Amygdala (tissue), 56 donors: ENCODE measurements around the gene COL5A2.

Experiments used
- DNase-seq, 56 donors: peaks; one replicate each; lab custom pipeline; 2025; lab: John Stamatoyannopoulos, UW

Gene COL5A2

DNA sequence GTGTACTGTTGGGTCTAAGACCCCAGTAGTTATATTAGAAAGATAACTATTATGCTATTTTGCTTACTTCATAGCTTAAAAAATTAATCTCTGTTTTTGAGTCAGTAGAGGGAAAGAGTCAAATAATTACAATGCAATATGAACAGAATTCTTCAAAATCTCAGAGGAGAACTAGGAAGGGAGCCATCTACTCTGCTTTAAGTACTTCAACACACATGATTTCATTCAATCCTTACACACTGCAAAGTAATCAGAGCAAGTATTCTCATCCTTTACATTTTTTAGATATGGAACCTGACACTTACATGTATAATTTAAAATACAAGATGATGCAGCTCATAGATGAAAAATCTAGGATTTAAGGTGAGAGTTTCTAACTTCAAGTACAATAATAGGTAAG is 27.7 kb downstream of the COL5A2 start:
- DNase-seq = no peak

DNA sequence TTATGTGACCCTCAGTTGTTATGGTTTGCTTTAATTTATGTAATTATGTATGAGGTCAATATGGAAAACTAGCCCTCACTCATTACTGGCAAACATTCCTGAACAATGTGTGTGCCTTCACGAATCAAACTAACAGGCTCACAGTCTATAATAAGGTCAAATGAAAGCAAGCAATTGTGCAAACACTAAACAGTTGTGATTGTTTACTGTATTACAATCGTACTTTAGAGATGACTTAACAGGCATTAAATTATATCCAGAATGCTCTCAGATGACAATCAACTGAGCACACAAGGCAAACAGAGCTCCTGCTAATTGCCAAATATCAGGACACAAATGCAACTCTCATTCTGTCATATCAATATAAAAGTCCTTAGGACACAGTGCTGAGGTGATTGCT is 29.5 kb downstream of the COL5A2 start:
- DNase-seq = no peak

DNA sequence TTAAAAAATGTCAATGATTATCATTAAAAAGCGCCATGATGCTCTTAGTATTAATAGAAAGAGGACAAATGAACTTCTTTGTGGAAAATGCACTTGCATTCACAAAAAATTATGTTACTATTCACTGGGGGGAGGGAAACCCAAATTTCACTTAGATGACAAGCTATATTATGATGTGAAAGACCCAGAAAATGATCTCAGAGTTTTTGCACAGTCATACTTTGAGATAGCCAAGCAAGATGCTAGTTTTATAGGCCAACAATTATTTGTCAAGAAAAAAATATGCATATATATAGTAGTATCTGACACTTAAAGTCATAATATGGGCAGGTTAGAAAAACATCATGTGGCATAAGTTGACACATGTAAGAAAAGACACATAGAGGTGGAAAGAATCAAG is 31.6 kb downstream of the COL5A2 start:
- no peak for DNase-seq

DNA sequence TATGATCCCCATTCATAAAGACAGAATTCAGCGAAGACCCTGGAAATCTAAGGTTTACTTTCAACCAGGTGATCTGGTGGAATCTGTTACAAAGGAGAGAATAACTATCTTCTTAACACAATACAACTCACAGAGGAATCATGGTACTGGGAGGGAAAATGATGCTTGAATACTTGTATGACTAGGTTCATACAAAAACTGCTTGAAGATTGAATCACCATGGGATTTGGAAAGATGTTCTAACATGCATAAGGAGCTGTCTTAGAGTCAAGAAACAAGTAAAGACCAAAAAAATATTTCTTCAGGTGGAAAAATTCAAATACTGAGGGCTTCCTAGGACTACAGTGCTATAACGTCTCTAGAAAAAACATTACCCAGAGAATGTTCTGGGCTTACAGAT is 32.2 kb downstream of the COL5A2 start:
- no peak for DNase-seq

DNA sequence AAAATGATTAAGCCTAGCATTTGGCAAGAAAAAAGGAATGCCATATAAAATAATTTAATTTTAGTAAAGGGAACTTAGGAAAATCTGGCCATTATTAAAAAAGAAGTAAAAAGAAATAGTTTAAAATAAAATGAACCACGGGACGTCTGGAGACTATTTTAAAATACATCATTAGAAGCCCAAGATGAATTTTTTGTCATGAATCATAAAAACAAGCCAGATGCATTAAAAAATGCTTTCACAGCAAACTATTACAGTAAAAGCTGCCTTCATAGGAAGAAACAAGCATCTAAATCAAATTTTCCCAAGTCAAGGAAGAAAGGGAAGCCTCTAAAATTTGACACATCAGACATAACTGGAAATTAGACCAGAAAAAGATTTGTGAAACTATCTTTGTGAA is 33.0 kb downstream of the COL5A2 start:
- DNase-seq = no peak

DNA sequence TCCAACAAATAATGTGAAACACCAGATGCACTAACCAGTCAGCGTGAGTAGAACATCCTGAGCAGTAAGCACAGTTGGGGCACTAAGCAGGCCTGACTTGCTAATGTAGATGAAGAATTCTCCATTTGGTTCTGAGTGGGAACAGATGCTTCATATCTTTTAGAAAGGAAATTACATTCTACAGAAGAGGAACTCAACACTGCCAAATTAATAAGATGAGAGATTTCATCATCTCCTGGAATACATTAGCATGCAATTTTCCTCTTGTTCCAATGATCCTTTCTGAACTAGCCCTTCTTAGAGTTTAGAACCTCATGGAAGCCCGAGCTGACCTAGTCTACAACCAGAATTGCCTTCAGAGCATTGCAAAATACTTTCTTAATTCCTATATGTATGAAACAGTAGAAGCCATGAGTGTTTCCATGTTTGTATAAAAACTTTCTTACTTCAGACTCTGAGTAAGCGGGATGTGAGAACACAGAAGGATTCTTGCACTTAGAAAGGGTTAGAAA is 34.8 kb downstream of the COL5A2 start:
- DNase-seq = no peak

DNA sequence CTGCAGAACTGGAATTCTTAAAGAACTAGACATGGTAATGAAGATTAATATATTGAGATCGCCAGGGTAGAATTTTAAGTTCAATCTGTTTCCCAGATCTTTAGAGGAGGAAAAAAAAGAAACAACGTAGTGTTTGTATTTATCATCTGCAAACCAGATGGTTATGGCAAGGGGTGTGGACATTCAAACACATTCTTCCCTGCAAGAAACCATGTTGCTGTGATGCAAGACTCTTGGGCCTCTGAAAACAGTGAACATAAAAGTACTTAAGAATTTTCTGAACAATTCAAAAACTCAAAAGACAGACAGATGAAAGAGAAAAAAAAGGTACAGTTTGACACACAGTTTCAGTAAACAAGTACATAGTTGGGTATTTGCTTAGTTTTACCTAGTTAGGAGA is 35.6 kb downstream of the COL5A2 start:
- DNase-seq = no peak

DNA sequence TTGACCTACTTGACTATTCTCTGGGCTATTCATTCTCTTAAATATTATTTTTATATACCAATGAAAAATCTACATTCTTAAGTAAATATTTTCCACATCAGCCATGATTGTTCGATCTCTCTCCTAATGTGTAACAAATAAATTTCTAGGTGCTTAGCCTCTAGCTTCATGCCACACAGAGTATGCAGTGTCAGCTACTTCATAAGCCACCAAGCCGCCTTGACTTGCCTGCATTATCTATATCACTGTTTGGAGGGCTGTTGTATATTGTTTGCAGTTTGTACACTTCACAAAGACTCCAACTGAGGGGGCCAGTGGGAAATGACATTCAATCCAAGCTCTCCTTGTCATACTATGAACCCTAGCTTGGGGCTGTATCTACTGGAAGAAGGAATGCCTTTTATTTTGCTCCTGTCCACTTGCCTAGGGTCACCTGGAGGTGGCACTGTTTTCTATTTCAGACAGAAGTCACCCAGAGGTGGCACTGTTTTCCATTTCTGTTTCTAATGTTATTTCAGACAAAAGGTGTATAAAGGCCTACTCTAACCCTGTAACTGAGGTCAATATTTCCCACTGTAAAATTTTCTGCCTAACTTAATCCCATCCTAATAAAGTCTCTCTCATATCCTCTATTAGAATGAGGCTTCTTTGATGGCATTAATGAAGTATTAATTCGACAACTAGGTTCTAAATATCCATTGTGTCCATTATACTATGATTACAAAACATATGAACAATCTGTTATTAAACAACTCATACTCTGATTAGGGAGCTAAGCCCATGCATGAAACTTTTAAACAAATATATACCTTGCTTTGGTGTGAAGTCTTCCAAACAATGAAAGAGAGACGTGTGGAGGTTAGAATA is 36.4 kb downstream of the COL5A2 start:
- no peak for DNase-seq

DNA sequence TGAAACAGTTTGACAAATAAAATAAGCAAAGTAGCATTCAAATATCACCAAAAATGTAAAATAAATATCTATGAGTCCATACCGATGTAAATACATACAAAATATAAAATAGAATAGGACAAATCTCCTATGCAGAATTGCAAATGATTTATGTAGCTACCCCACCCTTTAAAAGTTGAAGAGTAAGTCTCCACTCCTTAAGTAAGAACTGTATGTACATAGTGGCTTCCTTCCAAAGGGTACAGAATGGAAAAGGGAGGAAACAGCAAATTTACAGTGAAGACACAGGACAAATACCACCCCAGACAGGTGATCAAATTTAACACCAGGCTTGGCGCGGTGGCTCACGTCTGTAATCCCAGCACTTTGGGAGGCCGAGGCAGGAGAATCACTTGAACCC is 40.8 kb downstream of the COL5A2 start:
- DNase-seq = no peak

DNA sequence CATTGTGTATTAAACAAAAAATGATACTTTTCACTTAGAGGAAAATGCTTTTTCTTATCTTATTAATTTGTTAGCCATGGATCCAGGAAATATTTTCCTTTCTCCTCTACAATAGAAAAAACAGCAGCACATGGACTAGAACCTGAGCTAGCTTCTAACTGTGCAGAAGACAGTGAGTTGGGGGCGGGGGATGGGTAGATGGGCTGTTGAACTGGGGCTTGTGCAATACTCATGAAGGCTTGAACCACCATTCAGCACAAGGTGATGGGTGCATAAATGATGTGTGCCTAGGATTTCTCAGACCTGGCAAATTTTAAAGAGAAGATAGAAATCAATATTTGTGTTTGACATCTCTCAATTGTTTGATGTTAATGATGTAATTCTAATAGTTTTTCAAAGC is 42.0 kb downstream of the COL5A2 start:
- DNase-seq = no peak

DNA sequence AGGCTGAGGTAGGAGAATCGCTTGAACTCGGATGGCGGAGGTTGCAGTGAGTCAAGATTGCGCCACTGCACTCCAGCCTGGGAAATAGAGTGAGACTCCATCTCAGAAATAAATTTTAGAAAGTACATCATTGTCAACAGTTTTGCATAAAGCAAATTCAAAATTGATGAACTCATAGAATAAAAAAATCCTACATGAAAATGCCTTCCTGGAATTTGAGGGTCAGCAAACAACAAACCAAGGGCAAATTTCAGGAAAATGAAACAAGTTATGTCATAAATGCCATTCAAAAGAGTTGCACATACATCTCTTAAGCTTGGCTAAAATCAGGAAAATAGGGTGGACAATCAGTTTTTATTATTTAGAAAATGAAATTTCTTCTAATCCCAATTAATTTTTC is 45.1 kb downstream of the COL5A2 start:
- no peak for DNase-seq

DNA sequence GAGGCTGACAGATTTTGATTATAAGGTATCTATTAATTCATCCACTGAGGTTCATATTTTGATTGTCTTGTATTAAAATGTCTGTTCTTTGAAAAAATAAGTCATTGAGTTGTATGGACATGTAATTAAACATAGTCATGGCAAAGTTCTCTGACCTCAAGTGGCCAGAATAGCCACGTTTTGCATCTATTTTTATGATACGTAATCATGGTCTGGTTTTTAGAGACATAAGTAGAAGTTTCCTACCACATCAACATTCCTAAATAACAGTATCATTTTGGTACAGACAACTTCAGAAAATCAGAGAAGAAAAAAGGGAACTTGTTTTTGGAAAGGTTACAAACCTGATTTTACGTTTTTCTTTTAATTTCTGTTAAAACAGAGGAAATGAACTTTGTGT is 47.6 kb downstream of the COL5A2 start:
- DNase-seq = no peak

DNA sequence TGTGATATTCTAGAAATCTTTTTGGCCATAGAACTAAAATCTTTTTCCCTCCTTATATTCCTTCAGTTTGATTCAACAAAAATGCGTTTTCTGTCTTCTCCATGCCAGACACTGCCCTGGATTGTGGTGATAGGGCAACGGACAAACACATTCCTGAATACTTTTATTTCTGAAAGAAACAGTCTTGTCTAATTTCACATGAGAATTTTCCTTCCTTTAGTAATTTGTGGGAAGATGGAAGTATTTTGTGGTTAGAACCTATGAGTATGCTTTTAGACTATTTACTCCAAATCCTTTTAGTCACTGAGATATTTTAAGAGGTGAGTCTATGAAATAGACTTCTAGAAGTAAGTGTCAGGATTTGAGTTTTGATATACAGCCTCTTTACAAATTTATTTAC is 49.6 kb downstream of the COL5A2 start:
- no peak for DNase-seq

DNA sequence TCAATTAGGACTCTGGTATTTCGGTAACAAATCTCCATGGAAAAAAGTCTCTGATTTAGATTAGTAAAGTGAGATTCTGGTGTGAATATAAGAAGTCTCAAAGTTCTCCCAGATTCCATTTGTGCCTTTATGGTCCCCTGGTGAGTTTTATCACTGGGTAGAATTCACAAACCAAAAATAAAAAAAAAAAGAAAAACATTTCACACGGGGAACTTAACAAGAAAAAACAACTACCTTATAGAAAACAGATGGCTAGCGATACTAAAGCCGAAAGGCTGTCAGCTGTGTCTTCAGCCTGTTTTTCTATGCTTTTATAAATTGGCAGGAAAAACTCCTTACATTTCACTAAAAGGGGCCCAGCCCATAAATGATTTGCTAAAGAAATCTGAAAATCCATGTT is 50.6 kb downstream of the COL5A2 start:
- DNase-seq = no peak

DNA sequence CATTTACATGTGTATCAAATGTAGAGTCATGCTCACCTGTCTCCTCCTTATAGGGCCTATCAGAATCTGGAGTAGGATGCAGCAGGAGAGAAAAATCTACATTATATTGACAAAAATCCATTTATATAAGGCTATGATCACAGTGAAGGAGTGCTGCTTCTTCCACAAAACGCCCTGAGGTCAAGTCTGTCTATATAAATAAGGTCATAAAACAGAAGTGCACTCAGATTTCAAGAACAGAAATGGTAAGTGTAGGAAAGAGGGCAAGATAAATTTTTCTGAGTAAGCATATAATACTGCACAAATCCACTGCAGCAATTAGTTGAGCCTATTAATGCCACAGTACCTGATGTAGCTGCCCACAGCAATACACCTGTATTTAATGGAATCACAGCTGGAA is 51.8 kb downstream of the COL5A2 start:
- no peak for DNase-seq

DNA sequence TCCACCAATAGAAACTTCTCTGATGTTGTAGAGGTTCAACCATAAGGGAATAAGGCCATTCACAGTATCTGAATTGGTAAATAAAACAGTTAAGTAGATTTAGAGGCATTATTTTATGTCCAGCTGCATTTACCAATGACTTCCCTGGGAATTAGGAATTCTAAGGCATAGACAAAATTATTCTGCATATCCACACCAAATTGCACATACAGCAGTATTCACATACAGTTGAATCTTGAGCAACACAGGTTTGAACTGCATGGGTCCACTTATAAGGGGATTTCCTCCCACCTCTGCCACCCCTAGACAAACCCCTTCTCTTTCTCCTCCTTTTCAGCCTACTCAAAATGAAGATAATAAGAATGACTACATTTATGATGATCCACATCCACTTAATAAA is 54.4 kb downstream of the COL5A2 start:
- DNase-seq = no peak

DNA sequence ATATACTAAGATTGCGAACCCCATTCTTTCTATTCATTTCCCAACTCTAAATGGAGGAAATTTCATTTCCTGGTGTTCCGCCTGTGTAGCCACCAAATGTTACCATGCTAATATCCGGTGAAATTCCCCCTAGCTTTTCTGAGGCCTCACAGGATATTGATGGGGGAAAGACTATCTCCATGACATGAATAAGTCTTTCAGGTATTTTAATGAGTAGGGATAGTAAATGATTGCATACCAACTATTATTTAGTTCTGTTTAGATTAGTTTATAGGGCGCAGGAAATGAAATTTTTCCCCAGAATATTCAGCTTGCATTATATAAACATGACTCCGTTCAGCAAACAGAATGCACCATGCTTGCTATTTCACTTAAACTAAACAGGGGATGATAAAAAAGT is 55.4 kb downstream of the COL5A2 start:
- DNase-seq = no peak

DNA sequence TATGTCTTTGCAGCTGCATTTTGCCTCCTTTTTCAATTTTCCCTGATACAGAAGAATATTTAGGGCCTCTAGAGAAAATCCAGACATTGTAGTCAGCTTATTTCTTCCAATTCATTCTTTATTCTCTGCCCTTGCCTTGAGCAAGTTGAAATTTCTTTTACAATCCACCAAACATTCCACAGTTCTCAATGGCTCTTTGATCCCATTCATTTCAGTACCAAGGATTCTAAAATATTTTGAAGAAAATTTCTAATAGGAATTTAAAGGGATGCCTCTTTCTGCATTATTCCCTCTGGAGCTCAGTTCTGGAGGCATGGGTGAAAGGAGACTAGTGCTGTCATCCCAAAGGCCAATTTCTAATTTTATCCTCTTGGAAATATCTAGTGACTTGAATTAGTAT is 61.2 kb downstream of the COL5A2 start:
- no peak for DNase-seq

DNA sequence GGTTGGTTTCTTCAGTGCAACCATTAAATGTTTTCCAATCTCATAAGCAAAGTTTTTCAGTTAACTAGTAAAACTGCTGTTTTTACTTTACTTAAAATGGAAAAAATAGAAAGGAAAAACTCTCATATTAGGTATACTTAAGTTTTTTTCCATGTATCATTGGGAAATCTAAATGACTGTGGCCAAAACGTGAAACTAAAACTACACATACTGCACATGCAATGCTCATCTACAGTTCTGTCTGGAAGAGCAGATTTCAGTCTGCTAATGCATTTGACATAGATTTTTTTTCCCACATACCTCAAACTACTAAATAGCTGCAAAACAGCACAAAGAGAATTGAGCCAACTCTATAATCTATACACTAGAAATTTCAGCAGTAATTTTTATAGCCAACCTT is 62.6 kb downstream of the COL5A2 start:
- DNase-seq = no peak

DNA sequence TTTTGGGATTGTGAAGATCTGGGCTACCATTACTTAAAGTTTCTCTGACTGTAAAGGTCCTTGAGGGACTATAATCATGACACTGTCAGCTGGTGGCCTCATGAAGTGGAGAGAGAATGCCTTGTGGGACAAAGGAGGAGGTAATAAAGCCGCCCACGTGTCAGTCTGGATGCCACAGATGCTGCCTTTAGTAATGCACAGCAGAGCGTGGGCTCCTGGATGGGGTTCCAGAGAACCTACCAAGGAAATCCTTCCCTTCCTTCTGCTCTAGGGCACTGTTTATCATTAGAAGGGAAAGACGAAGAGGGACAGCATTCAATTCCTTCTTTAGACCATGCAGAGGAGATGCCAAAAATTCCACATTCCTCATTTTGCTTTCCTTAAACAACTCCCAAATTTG is 63.5 kb downstream of the COL5A2 start:
- no peak for DNase-seq

DNA sequence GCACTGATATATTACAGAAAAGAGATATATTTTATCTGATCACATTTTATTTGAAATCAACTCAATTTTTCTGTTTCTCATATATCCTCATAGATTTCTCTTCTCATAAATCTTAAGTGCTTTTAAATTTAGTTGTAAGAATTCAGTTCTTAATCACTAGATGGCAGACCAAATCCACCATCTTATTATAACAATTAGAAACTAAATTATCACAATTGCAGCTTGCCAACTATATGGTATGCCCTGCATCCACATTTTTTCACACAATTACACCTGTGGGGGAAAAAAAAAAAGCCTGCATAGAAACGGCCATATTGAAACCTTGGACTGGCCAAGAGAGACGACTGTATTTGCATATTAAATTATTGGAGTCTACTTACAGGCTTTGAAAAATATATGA is 64.4 kb downstream of the COL5A2 start:
- no peak for DNase-seq

DNA sequence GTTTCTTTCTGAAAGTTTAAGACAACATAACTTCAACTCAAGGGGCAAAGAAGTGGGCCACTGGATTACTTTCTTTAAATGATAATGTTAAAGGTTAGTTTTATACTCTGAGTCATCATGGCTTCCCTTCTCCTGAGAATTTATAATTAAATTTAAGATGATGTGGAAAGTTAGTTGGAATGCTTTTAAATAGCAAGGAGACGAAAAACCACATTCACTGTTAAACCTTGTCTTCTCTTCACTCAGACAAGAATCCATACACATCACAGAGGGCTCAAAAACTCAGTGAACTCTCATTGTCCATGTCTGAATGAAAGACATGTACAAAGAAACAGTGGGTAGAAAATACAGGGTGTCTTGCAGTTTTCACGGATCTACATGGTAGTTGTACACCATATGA is 65.6 kb downstream of the COL5A2 start:
- no peak for DNase-seq
